ENCODE data around the gene FEM1A. TPM values are rescaled to one million over a fixed set of nuclear protein-coding genes. Genes with fewer than 3 reads are reported as not detected.

The FEM1A gene
- total and polyA plus RNA-seq, 10 of the 15 experiments (the other 5 are each of a cell fraction or from before 2014, with no cell fraction given) = 0.27 to 17.4 (median 3.8) TPM

GRCh38 chr19:4759388-4760284 lies 31.9 kb upstream of the FEM1A start (continued):
- no peak for TF ChIP-seq SUZ12 (IDR thresholded peaks at IDR 0.05; ENCODE audit: unreplicated experiment)
- TF ChIP-seq MTA3 (IDR thresholded peaks at IDR 0.05; ENCODE audit: borderline replicate concordance, low read length) = no peak
- peak; percentile 38; the same call in 1 of the 2 replicates for TF ChIP-seq ZBTB40 (IDR thresholded peaks at IDR 0.05; ENCODE audit: borderline replicate concordance)
- 0 out of 2 replicates have a peak, but pooled peaks have one; percentile 17 for TF ChIP-seq CREM (IDR thresholded peaks at IDR 0.05; ENCODE audit: low read depth)
- TF ChIP-seq RELB (IDR thresholded peaks at IDR 0.05; ENCODE audit: low read depth) = 0 out of 2 replicates have a peak, but pooled peaks have one; percentile 42
- TF ChIP-seq TCF12 (IDR thresholded peaks at IDR 0.05; ENCODE audit: low read depth, low read length) = 0 out of 2 replicates have a peak, but pooled peaks have one; percentile 10
- TF ChIP-seq PRDM15 (CRISPR knock-in tag; IDR thresholded peaks at IDR 0.05) = no peak
- no peak for TF ChIP-seq E2F4 (IDR thresholded peaks at IDR 0.05; ENCODE audit: low read depth, low read length)
- TF ChIP-seq USF1 (IDR thresholded peaks at IDR 0.05; ENCODE audit: borderline replicate concordance, extremely low read length, insufficient read depth, low read depth, low read length) = peak; percentile 95
- TF ChIP-seq DPF2 (IDR thresholded peaks at IDR 0.05) = peak; percentile 87
- no peak for TF ChIP-seq ETV6 (conservative IDR thresholded peaks at IDR 0.05 in 1 of 2, IDR thresholded peaks at IDR 0.05 in 1 of 2; ENCODE audit: borderline replicate concordance in 1 of 2, low read depth in 1 of 2)
- no peak for TF ChIP-seq FOXM1 (IDR thresholded peaks at IDR 0.05; ENCODE audit: low read depth, low read length)
- TF ChIP-seq IKZF1 (conservative IDR thresholded peaks at IDR 0.05) = peak; percentile 87
- peak; percentile 30; the same call in 1 of the 2 replicates for TF ChIP-seq GATAD2B (conservative IDR thresholded peaks at IDR 0.05; ENCODE audit: low read depth)

Measured in GM12878 (cell line).